Measurements from ENCODE around the gene UROS. TPM values are rescaled to one million over a fixed set of nuclear protein-coding genes. Genes with fewer than 3 reads are reported as not detected.

The UROS gene
- total and polyA plus RNA-seq, 2 of the 4 experiments (the other 2 are of a cell fraction), result 48.7 to 56.5 TPM

DNA sequence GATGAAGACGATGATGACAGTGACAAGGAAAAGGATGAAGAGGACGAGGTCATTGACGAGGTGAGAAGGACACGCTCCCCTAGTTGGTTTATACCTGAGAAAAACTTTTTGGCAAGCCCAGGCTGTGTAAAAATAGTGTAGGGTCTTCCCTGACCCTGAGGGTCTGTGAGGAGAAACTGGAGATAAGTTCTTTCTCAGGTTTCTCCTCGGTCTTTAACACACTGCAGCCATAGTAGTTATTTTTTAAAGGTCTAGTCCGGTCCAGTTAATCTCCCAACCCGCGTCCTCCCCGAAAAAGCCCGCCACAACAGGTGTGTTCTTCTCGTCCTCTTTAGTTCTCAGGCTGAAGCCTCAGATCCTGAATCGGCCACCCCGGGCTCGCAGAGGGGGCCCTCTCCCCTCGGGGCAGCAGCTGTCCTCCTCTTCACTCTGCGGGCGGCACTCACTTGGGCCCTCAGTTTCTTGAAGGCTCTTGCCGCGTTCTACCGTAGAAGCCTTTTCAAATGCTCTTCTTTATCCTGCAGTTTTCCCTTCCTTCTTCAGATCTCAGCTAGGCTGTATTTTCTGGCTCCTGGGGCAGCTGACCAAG is 699 bp upstream of the UROS start:
- intact Hi-C loops (cut with micrococcal nuclease), result no loop called here
- H3K9me1 ChIP-seq (ENCODE audit: insufficient read depth, low read length), result no peaks in the 10 kb centered on the region
- peaks cover 27 to 49% of the 10 kb centered on the region in 2 experiments for H3K79me1 ChIP-seq (ENCODE audit: low read depth in 1 of 2, low read length in 2 of 2)
- H4K20me1 ChIP-seq (ENCODE audit: insufficient read depth, low read length), result peaks cover 13% of the 10 kb centered on the region; the same call in 1 of the 2 replicates
- H2AFZ ChIP-seq (replicated peaks; ENCODE audit: low read length, poor library complexity), result peak overlapping the region; percentile 99
- dilution Hi-C loops (cut with HindIII; ENCODE audit: low sequenced_read_pairs, unreplicated experiment), result no loop called here
- ChIA-PET POLR2A (ENCODE audit: unreplicated experiment) (no interaction called here), CTCF (no interaction called here)
- BruUV-seq (replicated peaks), result no TSS peak
- no peak overlapping the region; the same call in 2 of the 3 replicates for H2BK15ac ChIP-seq (ENCODE audit: low read depth, low read length)
- H3K9me3 ChIP-seq (ENCODE audit: control insufficient read depth, insufficient read depth, low read length), result no peaks in the 10 kb centered on the region
- H3K27me3 ChIP-seq (ENCODE audit: control insufficient read depth, insufficient read depth, low read length), result no peaks in the 10 kb centered on the region
- H2BK120ac ChIP-seq (ENCODE audit: low read depth, low read length), result peak overlapping the region; percentile 100; the same call in 1 of the 2 replicates
- H4K8ac ChIP-seq (ENCODE audit: low read depth in 2 of 2, low read length in 2 of 2), result peak overlapping the region; percentile 75 to 100
- H2AK9ac ChIP-seq (replicated peaks; ENCODE audit: low read depth, low read length, poor library complexity), result peak overlapping the region; percentile 94
- H3K18ac ChIP-seq (ENCODE audit: low read depth, low read length), result no peak overlapping the region
- peak overlapping the region; percentile 92 for H3K23ac ChIP-seq (ENCODE audit: low read depth, low read length)
- H3K56ac ChIP-seq (ENCODE audit: extremely low read depth, insufficient read depth, low read length), result peak overlapping the region; percentile 92
- peak overlapping the region; percentile 86 for H3K9ac ChIP-seq (ENCODE audit: low read depth, low read length)
- peak overlapping the region; percentile 98 for H3K14ac ChIP-seq (replicated peaks; ENCODE audit: low read depth, low read length)
- H2BK20ac ChIP-seq (ENCODE audit: low read depth, low read length), result no peak overlapping the region
- peak; percentile 2; the same call in 1 of the 2 replicates for ATAC-seq (ENCODE audit: low read depth)
- in situ Hi-C loops (cut with MboI; ENCODE audit: low sequenced_read_pairs), result no loop called here
- H3K4me3 ChIP-seq (ENCODE audit: insufficient read depth, low read depth, low read length), result peak overlapping the region; percentile 77
- H2AK5ac ChIP-seq (ENCODE audit: low read depth, low read length), result peak overlapping the region; percentile 68; the same call in 1 of the 2 replicates
- peaks cover 10% of the 10 kb centered on the region for H3K36me3 ChIP-seq (ENCODE audit: control insufficient read depth, insufficient read depth, low read length)
- TF ChIP-seq, protein P1, sequence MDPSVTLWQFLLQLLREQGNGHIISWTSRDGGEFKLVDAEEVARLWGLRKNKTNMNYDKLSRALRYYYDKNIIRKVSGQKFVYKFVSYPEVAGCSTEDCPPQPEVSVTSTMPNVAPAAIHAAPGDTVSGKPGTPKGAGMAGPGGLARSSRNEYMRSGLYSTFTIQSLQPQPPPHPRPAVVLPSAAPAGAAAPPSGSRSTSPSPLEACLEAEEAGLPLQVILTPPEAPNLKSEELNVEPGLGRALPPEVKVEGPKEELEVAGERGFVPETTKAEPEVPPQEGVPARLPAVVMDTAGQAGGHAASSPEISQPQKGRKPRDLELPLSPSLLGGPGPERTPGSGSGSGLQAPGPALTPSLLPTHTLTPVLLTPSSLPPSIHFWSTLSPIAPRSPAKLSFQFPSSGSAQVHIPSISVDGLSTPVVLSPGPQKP (IDR thresholded peaks at IDR 0.05; ENCODE audit: borderline replicate concordance, low read depth, low read length), result no peak
- TF ChIP-seq CHD1 (IDR thresholded peaks at IDR 0.05; ENCODE audit: low read depth, low read length) (no peak), FOS (IDR thresholded peaks at IDR 0.05; ENCODE audit: low read depth, low read length) (no peak), MXI1 (IDR thresholded peaks at IDR 0.05; ENCODE audit: borderline replicate concordance, low read depth, low read length) (no peak), MAFK (IDR thresholded peaks at IDR 0.05; ENCODE audit: low read depth, low read length) (no peak), RFX5 (IDR thresholded peaks at IDR 0.05; ENCODE audit: low read depth, low read length) (no peak), RAD21 (IDR thresholded peaks at IDR 0.05; ENCODE audit: low read length) (no peak)
- TF ChIP-seq, protein P2, sequence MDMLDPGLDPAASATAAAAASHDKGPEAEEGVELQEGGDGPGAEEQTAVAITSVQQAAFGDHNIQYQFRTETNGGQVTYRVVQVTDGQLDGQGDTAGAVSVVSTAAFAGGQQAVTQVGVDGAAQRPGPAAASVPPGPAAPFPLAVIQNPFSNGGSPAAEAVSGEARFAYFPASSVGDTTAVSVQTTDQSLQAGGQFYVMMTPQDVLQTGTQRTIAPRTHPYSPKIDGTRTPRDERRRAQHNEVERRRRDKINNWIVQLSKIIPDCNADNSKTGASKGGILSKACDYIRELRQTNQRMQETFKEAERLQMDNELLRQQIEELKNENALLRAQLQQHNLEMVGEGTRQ (IDR thresholded peaks at IDR 0.05; ENCODE audit: low read depth, low read length), result no peak
- peak overlapping the region; percentile 66 for H4K5ac ChIP-seq (ENCODE audit: low read depth, low read length)
- peak overlapping the region; percentile 35 for H3K4me2 ChIP-seq (ENCODE audit: low read depth, low read length)
- peaks cover 6% of the 10 kb centered on the region; the same call in 1 of the 2 replicates for H3K4me1 ChIP-seq (ENCODE audit: control insufficient read depth, insufficient read depth, low read length)
- peak overlapping the region; percentile 89 for H4K91ac ChIP-seq (ENCODE audit: insufficient read depth, low read depth, low read length)
- peak overlapping the region; percentile 90 for H3K4ac ChIP-seq (ENCODE audit: low read depth, low read length)
- H2BK5ac ChIP-seq (ENCODE audit: low read depth, low read length, poor library complexity, severe bottlenecking), result peak overlapping the region; percentile 99
- peak overlapping the region; percentile 86 for H3K27ac ChIP-seq (ENCODE audit: insufficient read depth, low read length)
- peak; percentile 1 for DNase-seq
- 0% methylated on average over 3 of the region's 20 CpGs; no CpG with 5 or more reads in 1 of the 2 experiments for WGBS, 2 experiments (ENCODE audit: extremely low coverage in 2 of 2, insufficient read length in 1 of 2)

Measured in IMR-90 (cell line).